Measurements from ENCODE around the gene BCL2L14.

DNA sequence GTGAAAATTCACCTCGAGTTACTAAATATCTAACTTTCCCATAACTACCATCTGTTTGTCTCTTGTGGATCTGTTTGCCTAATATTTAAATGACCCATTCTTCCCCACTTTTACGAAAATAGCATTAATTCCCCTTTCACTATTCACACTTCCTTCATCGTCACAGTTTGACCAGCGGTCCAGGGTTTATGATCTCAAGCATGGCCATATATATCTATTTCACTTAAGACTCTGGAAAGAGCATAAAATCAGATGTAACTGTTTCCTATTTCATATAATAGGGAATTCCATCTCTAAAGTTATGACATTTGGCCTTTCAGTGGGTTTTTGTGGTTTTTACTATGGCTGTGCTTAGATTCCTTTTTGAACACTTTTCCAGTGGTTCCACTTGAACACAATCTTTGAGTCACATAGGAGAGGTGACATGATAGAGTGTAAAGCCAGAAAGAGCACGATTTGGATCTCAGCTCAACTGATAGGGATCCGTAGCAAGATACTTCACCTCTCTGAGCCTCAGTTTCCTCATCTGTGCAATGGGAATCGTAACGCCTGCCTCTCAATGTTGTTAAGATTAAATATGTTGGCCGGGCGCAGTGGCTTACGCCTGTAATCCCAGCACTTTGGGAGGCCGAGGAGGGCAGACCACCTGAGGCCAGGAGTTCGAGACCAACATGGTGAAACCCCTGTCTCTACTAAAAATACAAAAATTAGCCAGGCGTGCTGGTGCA is 754 bp upstream of the BCL2L14 start:
- TF ChIP-seq POLR2A (IDR thresholded peaks at IDR 0.05), result no peak
- TF ChIP-seq, protein P1, sequence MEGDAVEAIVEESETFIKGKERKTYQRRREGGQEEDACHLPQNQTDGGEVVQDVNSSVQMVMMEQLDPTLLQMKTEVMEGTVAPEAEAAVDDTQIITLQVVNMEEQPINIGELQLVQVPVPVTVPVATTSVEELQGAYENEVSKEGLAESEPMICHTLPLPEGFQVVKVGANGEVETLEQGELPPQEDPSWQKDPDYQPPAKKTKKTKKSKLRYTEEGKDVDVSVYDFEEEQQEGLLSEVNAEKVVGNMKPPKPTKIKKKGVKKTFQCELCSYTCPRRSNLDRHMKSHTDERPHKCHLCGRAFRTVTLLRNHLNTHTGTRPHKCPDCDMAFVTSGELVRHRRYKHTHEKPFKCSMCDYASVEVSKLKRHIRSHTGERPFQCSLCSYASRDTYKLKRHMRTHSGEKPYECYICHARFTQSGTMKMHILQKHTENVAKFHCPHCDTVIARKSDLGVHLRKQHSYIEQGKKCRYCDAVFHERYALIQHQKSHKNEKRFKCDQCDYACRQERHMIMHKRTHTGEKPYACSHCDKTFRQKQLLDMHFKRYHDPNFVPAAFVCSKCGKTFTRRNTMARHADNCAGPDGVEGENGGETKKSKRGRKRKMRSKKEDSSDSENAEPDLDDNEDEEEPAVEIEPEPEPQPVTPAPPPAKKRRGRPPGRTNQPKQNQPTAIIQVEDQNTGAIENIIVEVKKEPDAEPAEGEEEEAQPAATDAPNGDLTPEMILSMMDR (IDR thresholded peaks at IDR 0.05), result no peak
